ENCODE results near the gene FLRT2.

Gene FLRT2

GRCh38 chr14:85529803-85530574 lies at the start of gene FLRT2:
FLRT2 (plus strand) TSS chr14:85530144; CDS start chr14:85621515, 91,371 bp downstream.
- DNase-seq (ENCODE audit: low read depth): no peak

- DNase-seq (ENCODE audit: low read depth): no peak
Observed at GRCh38 chr14:85481471-85481870, 48.5 kb upstream of the FLRT2 start.

- DNase-seq (ENCODE audit: low read depth): no peak
Observed at GRCh38 chr14:85482552-85482951, 47.4 kb upstream of the FLRT2 start.

GRCh38 chr14:85483037-85483436 lies 46.9 kb upstream of the FLRT2 start:
- DNase-seq (ENCODE audit: low read depth): no peak

GRCh38 chr14:85483652-85484051 lies 46.3 kb upstream of the FLRT2 start:
- DNase-seq (ENCODE audit: low read depth): no peak

GRCh38 chr14:85487215-85487614 lies 42.7 kb upstream of the FLRT2 start:
- DNase-seq (ENCODE audit: low read depth): no peak

GRCh38 chr14:85501751-85502150 lies 28.2 kb upstream of the FLRT2 start:
- no peak for DNase-seq (ENCODE audit: low read depth)

- no peak for DNase-seq (ENCODE audit: low read depth)
Observed at GRCh38 chr14:85508863-85509262, 21.1 kb upstream of the FLRT2 start.

- no peak for DNase-seq (ENCODE audit: low read depth)
Observed at GRCh38 chr14:85512451-85512850, 17.5 kb upstream of the FLRT2 start.

- no peak for DNase-seq (ENCODE audit: low read depth)
Observed at GRCh38 chr14:85514487-85514886, 15.5 kb upstream of the FLRT2 start.

GRCh38 chr14:85516239-85517113 lies 13.5 kb upstream of the FLRT2 start:
- DNase-seq (ENCODE audit: low read depth): no peak

GRCh38 chr14:85517114-85517688 lies 12.7 kb upstream of the FLRT2 start:
- no peak for DNase-seq (ENCODE audit: low read depth)

GRCh38 chr14:85519661-85520305 lies 10.2 kb upstream of the FLRT2 start:
- no peak for DNase-seq (ENCODE audit: low read depth)

GRCh38 chr14:85520581-85520980 lies 9.4 kb upstream of the FLRT2 start:
- no peak for DNase-seq (ENCODE audit: low read depth)

GRCh38 chr14:85523624-85524023 lies 6.3 kb upstream of the FLRT2 start:
- no peak for DNase-seq (ENCODE audit: low read depth)

- DNase-seq (ENCODE audit: low read depth): no peak
Observed at GRCh38 chr14:85527006-85527405, 2.9 kb upstream of the FLRT2 start.

GRCh38 chr14:85527445-85528035 lies 2.4 kb upstream of the FLRT2 start:
- DNase-seq (ENCODE audit: low read depth): no peak

GRCh38 chr14:85528080-85528896 lies 1.7 kb upstream of the FLRT2 start:
- DNase-seq (ENCODE audit: low read depth): no peak

GRCh38 chr14:85528897-85529631 lies 880 bp upstream of the FLRT2 start:
- no peak for DNase-seq (ENCODE audit: low read depth)

- no peak for DNase-seq (ENCODE audit: low read depth)
Observed at GRCh38 chr14:85530626-85531025, 682 bp downstream of the FLRT2 start.
